Measurements from ENCODE around the gene GALNT4. TPM values are rescaled to one million over a fixed set of nuclear protein-coding genes. Genes with fewer than 3 reads are reported as not detected.

GALNT4 gene
- total RNA-seq, 2 experiments from 2014 or later, result 5.9 to 6.4 TPM

DNA sequence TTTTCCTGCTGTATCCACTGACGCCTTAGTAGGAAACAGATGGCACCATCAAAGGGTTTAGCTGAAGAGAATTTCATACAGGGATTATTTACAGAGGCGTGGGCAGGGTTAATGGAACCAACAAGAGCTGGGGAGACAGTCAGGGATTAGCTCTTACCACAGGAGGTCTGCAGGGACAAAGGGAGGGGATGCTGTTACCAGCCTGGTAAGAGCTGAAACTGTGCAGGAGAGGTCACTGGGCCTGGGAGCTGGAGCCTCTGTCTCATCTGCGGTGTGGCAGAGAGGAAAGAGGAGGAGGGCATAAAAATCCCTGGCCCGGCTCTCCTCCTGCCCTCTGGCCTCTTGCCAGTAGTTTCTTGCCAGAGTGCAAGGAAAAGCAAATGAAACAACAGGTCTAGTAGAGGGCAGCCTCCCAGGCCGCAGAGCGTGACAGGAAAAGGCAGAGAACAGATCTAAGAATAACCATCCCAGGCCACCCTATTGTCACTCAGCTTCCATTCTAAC is 20.1 kb upstream of the GALNT4 start:
- no peaks in the 10 kb centered on the region for H3K27me3 Mint-ChIP-seq
- DNase-seq (no peak), ATAC-seq (no peak)
- ChIA-PET POLR2A (interaction anchor here (0.5 to 1.3 kb wide), 2 partner anchors 76 to 533 kb away, joined by 3 read pairs; no protein-coding TSS in a partner anchor), CTCF (interaction anchor here (0.7 to 3.3 kb wide), 11 partner anchors 15 to 558 kb away, joined by 3 to 26 read pairs (median 5); no protein-coding TSS in a partner anchor)
- H3K27ac Mint-ChIP-seq, result no peak overlapping the region
- intact Hi-C loops (cut with micrococcal nuclease), result loop anchor here (5.0 kb wide), 3 partner anchors 418 to 1308 kb away; no protein-coding TSS in a partner anchor
- TF ChIP-seq, protein P1, sequence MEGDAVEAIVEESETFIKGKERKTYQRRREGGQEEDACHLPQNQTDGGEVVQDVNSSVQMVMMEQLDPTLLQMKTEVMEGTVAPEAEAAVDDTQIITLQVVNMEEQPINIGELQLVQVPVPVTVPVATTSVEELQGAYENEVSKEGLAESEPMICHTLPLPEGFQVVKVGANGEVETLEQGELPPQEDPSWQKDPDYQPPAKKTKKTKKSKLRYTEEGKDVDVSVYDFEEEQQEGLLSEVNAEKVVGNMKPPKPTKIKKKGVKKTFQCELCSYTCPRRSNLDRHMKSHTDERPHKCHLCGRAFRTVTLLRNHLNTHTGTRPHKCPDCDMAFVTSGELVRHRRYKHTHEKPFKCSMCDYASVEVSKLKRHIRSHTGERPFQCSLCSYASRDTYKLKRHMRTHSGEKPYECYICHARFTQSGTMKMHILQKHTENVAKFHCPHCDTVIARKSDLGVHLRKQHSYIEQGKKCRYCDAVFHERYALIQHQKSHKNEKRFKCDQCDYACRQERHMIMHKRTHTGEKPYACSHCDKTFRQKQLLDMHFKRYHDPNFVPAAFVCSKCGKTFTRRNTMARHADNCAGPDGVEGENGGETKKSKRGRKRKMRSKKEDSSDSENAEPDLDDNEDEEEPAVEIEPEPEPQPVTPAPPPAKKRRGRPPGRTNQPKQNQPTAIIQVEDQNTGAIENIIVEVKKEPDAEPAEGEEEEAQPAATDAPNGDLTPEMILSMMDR (IDR thresholded peaks at IDR 0.05), result no peak
- H3K9me3 Mint-ChIP-seq, result no peaks in the 10 kb centered on the region
- no peak overlapping the region for H3K4me3 Mint-ChIP-seq
- no peaks in the 10 kb centered on the region for H3K36me3 Mint-ChIP-seq (ENCODE audit: low read depth)
- H3K4me1 Mint-ChIP-seq (ENCODE audit: low read depth), result peaks cover 6% of the 10 kb centered on the region

DNA sequence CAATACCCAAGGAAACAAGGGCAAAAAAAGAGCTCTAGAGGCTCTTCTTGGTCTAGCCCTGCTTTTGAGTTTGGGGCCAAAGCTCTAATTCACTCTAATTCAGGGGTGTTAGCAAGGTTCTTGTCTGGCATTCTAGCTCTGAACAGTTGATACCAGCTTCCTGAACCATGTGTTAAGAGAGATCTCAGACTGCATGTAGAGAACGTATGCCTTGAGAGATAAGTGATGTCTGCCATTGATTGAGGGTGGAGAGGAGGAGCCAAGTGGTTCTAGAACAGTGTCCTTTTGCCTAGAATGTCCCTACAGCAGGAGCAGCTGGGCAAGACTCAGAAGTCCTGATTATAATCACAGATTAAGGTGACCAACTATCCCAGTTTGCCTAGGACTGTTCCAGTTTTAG is 19.4 kb upstream of the GALNT4 start:
- POLR2A ChIA-PET, result interaction anchor here (0.5 to 1.3 kb wide), 2 partner anchors 75 to 534 kb away, joined by 3 read pairs; no protein-coding TSS in a partner anchor
- peaks cover 6% of the 10 kb centered on the region for H3K4me1 Mint-ChIP-seq (ENCODE audit: low read depth)
- ATAC-seq (no peak), DNase-seq (no peak)
- no peaks in the 10 kb centered on the region for H3K36me3 Mint-ChIP-seq (ENCODE audit: low read depth)
- H3K4me3 Mint-ChIP-seq, result no peak overlapping the region
- TF ChIP-seq, protein P1 (IDR thresholded peaks at IDR 0.05), result no peak
- no peak overlapping the region for H3K27ac Mint-ChIP-seq
- H3K9me3 Mint-ChIP-seq, result no peaks in the 10 kb centered on the region
- no peaks in the 10 kb centered on the region for H3K27me3 Mint-ChIP-seq
- intact Hi-C loops (cut with micrococcal nuclease), result loop anchor here (5.0 kb wide), 3 partner anchors 418 to 1308 kb away; no protein-coding TSS in a partner anchor
- CTCF ChIA-PET, result interaction anchor here (0.9 to 3.3 kb wide), 29 partner anchors 14 to 1310 kb away, joined by 3 to 26 read pairs (median 5); no protein-coding TSS in a partner anchor

DNA sequence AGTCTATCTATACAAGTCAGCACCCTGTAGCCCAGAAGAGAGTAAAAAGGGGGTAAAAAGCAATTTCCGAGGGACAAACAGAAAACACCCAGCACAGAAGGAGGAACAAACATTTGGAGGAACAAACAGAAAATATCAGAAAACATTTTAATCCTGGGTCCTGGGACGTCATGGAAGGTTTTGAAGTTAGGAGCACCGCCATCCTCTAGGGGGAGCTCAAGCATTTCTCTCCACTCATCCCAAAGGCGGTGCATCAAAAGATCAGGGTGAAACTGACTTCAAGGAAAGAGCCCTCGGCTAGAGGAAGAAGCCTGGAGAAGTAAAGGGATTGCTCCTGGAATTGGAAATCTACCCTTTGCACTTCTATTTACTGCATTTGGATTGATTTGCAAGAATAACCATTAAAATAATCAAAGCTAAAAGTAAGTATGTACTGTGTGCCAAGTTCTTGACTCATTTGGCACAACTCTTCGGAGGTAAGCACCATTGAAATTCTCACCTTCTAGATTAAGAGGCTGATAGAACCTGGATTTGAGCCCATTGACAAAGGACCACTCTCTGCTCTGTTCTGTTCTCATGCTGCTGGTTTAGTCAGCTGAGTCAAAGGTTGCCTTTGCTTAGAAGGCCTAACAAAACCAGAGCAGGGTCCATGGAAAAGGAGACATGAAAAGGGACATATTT is 18.5 kb upstream of the GALNT4 start:
- DNase-seq, result peak; percentile 80
- ATAC-seq, result peak; percentile 86
- Mint-ChIP-seq H3K4me3 (no peak overlapping the region), H3K27me3 (no peaks in the 10 kb centered on the region), H3K4me1 (ENCODE audit: low read depth) (peaks cover 6% of the 10 kb centered on the region), H3K36me3 (ENCODE audit: low read depth) (no peaks in the 10 kb centered on the region), H3K27ac (no peak overlapping the region), H3K9me3 (no peaks in the 10 kb centered on the region)
- TF ChIP-seq, protein P1 (IDR thresholded peaks at IDR 0.05), result peak; percentile 81
- ChIA-PET CTCF (interaction anchor here (0.6 to 3.3 kb wide), 43 partner anchors 9 to 1311 kb away, joined by 3 to 26 read pairs (median 4); partner anchors contain the start of genes ATP2B1 and GALNT4), POLR2A (interaction anchor here (0.9 kb wide), 1 partner anchor 66 kb away, joined by 3 read pairs; no protein-coding TSS in a partner anchor)
- intact Hi-C loops (cut with micrococcal nuclease), result loop anchor here (5.0 kb wide), 3 partner anchors 419 to 1309 kb away; no protein-coding TSS in a partner anchor

DNA sequence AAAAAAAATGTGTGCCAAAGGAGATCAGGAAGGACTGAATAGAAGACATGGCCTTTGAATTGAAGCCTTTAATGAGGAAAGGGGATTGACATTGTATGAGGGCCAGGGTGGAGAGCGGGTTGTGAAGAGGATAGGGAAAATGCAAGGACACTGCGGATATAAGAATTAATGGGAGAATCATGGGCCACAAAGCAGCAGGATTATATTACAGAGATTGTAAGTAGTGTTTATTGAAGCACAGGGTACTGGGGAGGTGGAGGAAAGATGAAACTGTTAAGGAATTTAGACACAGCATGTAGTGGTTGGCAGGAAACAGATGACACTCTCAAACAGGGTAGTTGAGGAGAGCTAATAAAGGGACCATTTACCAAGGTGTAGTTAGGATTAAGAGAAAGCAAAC is 17.6 kb upstream of the GALNT4 start:
- Mint-ChIP-seq H3K27me3 (no peaks in the 10 kb centered on the region), H3K9me3 (no peaks in the 10 kb centered on the region), H3K36me3 (ENCODE audit: low read depth) (no peaks in the 10 kb centered on the region), H3K4me3 (no peak overlapping the region), H3K27ac (no peak overlapping the region), H3K4me1 (ENCODE audit: low read depth) (peaks cover 6% of the 10 kb centered on the region)
- ATAC-seq, result no peak
- TF ChIP-seq, protein P1 (IDR thresholded peaks at IDR 0.05), result no peak
- intact Hi-C loops (cut with micrococcal nuclease), result loop anchor here (5.0 kb wide), 3 partner anchors 420 to 1310 kb away; no protein-coding TSS in a partner anchor
- ChIA-PET CTCF (interaction anchor here (0.7 to 3.3 kb wide), 22 partner anchors 10 to 720 kb away, joined by 3 to 26 read pairs (median 5); partner anchors contain the start of genes ATP2B1 and GALNT4), POLR2A (no interaction called here)
- DNase-seq, result no peak

All from activated CD8-positive, alpha-beta T cell treated with anti-CD3 and anti-CD28 coated beads for 36 hours (primary cell).